ENCODE results near the gene HIBADH. TPM values are rescaled to one million over a fixed set of nuclear protein-coding genes. Genes with fewer than 3 reads are reported as not detected.

Gene HIBADH
- total and polyA plus RNA-seq, 7 experiments from 2014 or later = 8.0 to 46.2 (median 14.7) TPM

DNA sequence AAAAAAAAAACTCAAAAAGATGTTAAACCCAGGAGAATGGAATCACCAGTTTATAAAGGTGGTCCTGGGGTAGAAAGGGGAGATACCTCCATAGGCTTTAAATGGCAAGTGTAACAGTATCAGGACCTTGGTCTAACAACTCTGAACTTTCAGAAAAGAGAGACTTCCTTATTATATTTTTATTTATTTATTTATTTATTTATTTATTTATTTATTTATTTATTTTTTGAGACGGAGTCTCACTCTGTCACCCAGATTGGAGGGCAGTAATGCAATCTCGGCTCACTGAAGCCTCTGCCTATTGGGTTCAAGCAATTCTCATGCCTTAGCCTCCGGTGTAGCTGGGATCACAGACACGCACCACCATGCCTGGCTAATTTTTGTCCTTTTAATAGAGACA, 12.4 kb downstream of the HIBADH start:
- Histone ChIP-seq H3K4me3 (ENCODE audit: low read length) (no peak overlapping the region), H3K36me3 (ENCODE audit: control insufficient read depth in 2 of 3, insufficient read depth in 3 of 3, low read length in 3 of 3) (no peaks in the 10 kb centered on the region), H3K27ac (ENCODE audit: low read depth, low read length) (no peak overlapping the region), H3K4me1 (ENCODE audit: control insufficient read depth in 2 of 2, insufficient read depth in 2 of 2, low read length in 2 of 2) (no peaks in the 10 kb centered on the region), H3K9me3 (ENCODE audit: control insufficient read depth in 2 of 3, low read length in 3 of 3) (no peaks in the 10 kb centered on the region), H3K27me3 (ENCODE audit: control insufficient read depth in 2 of 2, insufficient read depth in 2 of 2, low read length in 2 of 2) (no peaks in the 10 kb centered on the region)
- intact Hi-C loops (cut with micrococcal nuclease) = no loop called here
- peaks cover 0 to 32% (median 15%) of the 10 kb centered on the region in 7 donors for H3K4me1 Mint-ChIP-seq
- H3K4me3 Mint-ChIP-seq = no peak overlapping the region
- H3K36me3 Mint-ChIP-seq = peaks cover 4 to 64% (median 26%) of the 10 kb centered on the region in 5 donors
- H3K27ac Mint-ChIP-seq = no peak overlapping the region
- DNase-seq (no peak), ATAC-seq (no peak)
- ChIA-PET POLR2A (no interaction called here), CTCF (no interaction called here)
- H3K9me3 Mint-ChIP-seq = no peaks in the 10 kb centered on the region
- H3K27me3 Mint-ChIP-seq = no peaks in the 10 kb centered on the region

DNA sequence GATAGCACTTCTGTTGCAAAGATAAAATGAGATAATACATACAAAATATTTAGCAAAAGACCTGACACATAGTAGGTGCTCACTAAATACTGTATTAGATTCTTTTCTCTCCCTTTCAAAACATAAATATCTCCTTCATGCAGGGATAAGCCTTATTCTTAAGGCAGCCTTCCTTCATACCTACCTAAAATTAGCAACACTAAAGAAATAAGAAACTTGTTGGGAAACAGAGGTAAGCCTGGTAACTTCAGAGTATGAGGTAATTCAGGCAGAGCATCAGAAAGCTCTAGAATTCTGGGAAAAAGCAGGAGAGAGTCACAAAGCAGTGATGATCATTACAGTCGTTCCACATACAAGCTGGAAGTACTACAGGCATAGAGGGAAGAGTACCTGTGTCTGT, 15.2 kb downstream of the HIBADH start:
- Mint-ChIP-seq H3K4me1 (peaks cover 0 to 33% (median 20%) of the 10 kb centered on the region in 7 donors), H3K9me3 (no peaks in the 10 kb centered on the region), H3K4me3 (no peak overlapping the region), H3K36me3 (peaks cover 4 to 58% (median 24%) of the 10 kb centered on the region in 5 donors), H3K27me3 (no peaks in the 10 kb centered on the region), H3K27ac (no peak overlapping the region)
- Histone ChIP-seq H3K27me3 (ENCODE audit: control insufficient read depth in 2 of 2, insufficient read depth in 2 of 2, low read length in 2 of 2) (no peaks in the 10 kb centered on the region), H3K4me3 (ENCODE audit: low read length) (no peak overlapping the region), H3K27ac (ENCODE audit: low read depth, low read length) (no peak overlapping the region), H3K36me3 (ENCODE audit: control insufficient read depth in 2 of 3, insufficient read depth in 3 of 3, low read length in 3 of 3) (no peaks in the 10 kb centered on the region), H3K9me3 (ENCODE audit: control insufficient read depth in 2 of 3, low read length in 3 of 3) (no peaks in the 10 kb centered on the region), H3K4me1 (ENCODE audit: control insufficient read depth in 2 of 2, insufficient read depth in 2 of 2, low read length in 2 of 2) (no peaks in the 10 kb centered on the region)
- no peak for DNase-seq
- ChIA-PET CTCF (no interaction called here), POLR2A (no interaction called here)
- ATAC-seq = no peak
- intact Hi-C loops (cut with micrococcal nuclease) = no loop called here

DNA sequence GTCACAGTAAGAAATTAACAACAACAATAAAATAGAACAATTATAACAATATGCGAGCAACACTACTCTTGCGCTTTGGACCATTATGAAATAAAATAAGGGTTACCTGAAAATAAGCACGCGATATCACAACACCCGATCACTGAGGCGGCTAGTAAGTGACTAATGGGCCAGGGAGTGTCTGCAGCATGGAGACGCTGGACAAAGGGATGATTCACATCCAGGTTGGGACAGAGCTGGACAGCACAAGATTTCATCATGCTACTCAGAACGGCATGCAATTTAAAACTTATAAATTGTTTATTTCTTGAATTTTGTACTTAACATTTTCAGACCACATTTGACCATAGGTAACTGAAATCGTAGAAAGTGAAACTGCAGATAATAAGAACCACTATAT, 15.6 kb downstream of the HIBADH start:
- peaks cover 4 to 57% (median 24%) of the 10 kb centered on the region in 5 donors for H3K36me3 Mint-ChIP-seq
- Histone ChIP-seq H3K27me3 (ENCODE audit: control insufficient read depth in 2 of 2, insufficient read depth in 2 of 2, low read length in 2 of 2) (no peaks in the 10 kb centered on the region), H3K4me1 (ENCODE audit: control insufficient read depth in 2 of 2, insufficient read depth in 2 of 2, low read length in 2 of 2) (no peaks in the 10 kb centered on the region), H3K36me3 (ENCODE audit: control insufficient read depth in 2 of 3, insufficient read depth in 3 of 3, low read length in 3 of 3) (no peaks in the 10 kb centered on the region), H3K9me3 (ENCODE audit: control insufficient read depth in 2 of 3, low read length in 3 of 3) (no peaks in the 10 kb centered on the region), H3K4me3 (ENCODE audit: low read length) (no peak overlapping the region), H3K27ac (ENCODE audit: low read depth, low read length) (no peak overlapping the region)
- no peak for ATAC-seq
- no peak for DNase-seq
- peaks cover 0 to 29% (median 18%) of the 10 kb centered on the region in 7 donors for H3K4me1 Mint-ChIP-seq
- H3K9me3 Mint-ChIP-seq = no peaks in the 10 kb centered on the region
- H3K4me3 Mint-ChIP-seq = no peak overlapping the region
- H3K27ac Mint-ChIP-seq = no peak overlapping the region
- POLR2A ChIA-PET = no interaction called here
- intact Hi-C loops (cut with micrococcal nuclease) = no loop called here
- no peaks in the 10 kb centered on the region for H3K27me3 Mint-ChIP-seq
- CTCF ChIA-PET = no interaction called here

DNA sequence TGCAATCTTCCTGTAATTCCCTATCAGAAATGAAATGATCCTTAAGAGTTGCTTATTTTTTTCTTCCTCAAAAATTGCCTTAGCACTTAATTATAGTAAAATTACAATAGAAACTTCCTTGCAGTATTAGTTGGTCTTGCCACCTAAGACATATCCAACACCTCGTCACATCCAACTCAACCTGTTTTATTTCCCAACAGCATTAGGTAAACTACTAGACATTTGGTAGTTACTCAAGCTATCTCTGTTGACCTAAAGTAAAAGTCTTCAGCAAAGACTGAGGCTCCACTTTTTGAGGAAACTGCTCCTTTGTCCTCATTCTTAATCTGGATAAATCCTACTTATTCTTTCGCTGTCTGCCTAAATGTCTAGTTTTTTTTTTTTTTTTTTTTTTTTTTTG, 20.4 kb downstream of the HIBADH start:
- no peak overlapping the region for H3K27ac Mint-ChIP-seq
- peaks cover 0 to 7% (median 0%) of the 10 kb centered on the region in 11 donors for H3K9me3 Mint-ChIP-seq
- Histone ChIP-seq H3K36me3 (ENCODE audit: control insufficient read depth in 2 of 3, insufficient read depth in 3 of 3, low read length in 3 of 3) (no peaks in the 10 kb centered on the region), H3K4me1 (ENCODE audit: control insufficient read depth in 2 of 2, insufficient read depth in 2 of 2, low read length in 2 of 2) (peaks cover 0 to 4% of the 10 kb centered on the region in 2 donors), H3K4me3 (ENCODE audit: low read length) (no peak overlapping the region), H3K27ac (ENCODE audit: low read depth, low read length) (no peak overlapping the region), H3K9me3 (ENCODE audit: control insufficient read depth in 2 of 3, low read length in 3 of 3) (no peaks in the 10 kb centered on the region), H3K27me3 (ENCODE audit: control insufficient read depth in 2 of 2, insufficient read depth in 2 of 2, low read length in 2 of 2) (no peaks in the 10 kb centered on the region)
- ATAC-seq (no peak), DNase-seq (no peak)
- ChIA-PET POLR2A (interaction anchor here (1.2 kb wide), 1 partner anchor 17 kb away, joined by 5 read pairs; no protein-coding TSS in a partner anchor), CTCF (interaction anchor here (0.8 to 1.3 kb wide), 2 partner anchors 142 to 143 kb away, joined by 4 read pairs; no protein-coding TSS in a partner anchor)
- peaks cover 7 to 41% (median 24%) of the 10 kb centered on the region in 7 donors for H3K4me1 Mint-ChIP-seq
- no peaks in the 10 kb centered on the region for H3K27me3 Mint-ChIP-seq
- intact Hi-C loops (cut with micrococcal nuclease) = no loop called here
- no peak overlapping the region for H3K4me3 Mint-ChIP-seq
- peaks cover 7 to 60% (median 28%) of the 10 kb centered on the region in 5 donors for H3K36me3 Mint-ChIP-seq

DNA sequence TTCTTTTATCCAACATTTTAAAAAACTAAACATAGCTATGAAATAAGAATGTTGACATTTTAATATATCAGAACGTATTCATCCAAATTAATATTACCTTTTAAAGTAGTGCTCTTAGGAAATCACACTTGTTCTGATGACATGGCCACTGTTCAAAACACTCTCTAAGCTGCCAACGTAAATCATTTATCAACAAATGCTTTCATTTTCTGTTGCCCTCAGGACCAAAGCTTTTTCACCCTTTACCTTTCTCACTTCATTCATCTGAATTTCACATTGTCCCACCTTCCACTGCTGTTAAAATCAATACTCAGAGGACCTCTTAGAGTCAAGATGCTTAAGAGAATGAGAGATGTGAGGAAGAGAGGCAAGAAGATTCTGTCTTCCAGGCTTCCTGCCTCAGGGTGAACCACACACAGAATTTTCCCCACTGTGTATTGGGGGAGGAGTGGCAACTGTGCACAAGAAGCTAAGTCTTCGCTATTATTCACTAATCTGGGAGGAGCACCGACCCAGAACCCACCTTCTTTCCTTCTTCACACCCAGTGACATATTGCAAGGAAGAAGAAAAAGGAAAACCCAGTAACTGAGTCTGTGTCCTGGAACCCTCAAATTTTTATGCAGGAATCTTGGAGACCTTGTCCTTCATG, 21.0 kb downstream of the HIBADH start:
- peaks cover 7 to 56% (median 24%) of the 10 kb centered on the region in 5 donors for H3K36me3 Mint-ChIP-seq

DNA sequence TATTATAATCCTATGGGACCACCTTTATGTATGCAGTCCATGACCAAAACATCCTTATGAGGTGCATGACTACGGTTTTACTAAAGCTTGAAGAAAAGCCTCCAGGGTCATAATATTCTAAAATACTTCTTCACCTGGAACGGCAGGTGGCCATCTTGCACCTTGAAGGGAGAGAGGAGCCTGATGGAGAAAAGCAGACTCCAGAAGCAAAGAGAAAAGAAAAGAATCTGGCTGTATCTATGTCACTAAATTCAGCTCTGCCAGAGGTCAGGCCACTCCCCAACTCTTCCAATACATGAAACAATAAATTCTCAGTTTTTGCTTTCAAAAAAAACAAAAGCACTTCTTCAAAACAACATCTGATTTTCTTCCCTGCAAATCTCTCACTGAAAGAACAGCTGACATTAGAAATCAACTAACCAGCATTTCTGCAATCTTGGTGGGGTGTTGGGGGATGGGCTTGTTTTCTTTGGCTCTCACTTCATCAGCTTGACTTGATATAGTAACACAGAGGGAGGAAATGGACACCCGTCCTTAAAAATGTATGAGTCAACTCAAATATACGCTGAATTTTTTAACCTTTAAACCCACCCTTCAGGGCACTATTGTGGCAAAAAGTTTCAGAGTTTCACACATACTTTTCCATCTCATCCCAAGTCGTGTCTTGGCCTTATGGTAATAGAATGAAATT, 21.7 kb downstream of the HIBADH start:
- Mint-ChIP-seq H3K9me3 (peaks cover 0 to 7% (median 0%) of the 10 kb centered on the region in 11 donors), H3K36me3 (peaks cover 7 to 61% (median 24%) of the 10 kb centered on the region in 5 donors), H3K4me1 (peaks cover 7 to 49% (median 27%) of the 10 kb centered on the region in 7 donors), H3K27ac (no peak overlapping the region), H3K4me3 (no peak overlapping the region), H3K27me3 (no peaks in the 10 kb centered on the region)
- DNase-seq (no peak), ATAC-seq (no peak)
- intact Hi-C loops (cut with micrococcal nuclease) = loop anchor here in 1 of 2 donors (2.0 kb wide), 3 partner anchors 134 to 380 kb away; no protein-coding TSS in a partner anchor
- H3K36me3 ChIP-seq (ENCODE audit: control insufficient read depth in 2 of 3, insufficient read depth in 3 of 3, low read length in 3 of 3) = no peaks in the 10 kb centered on the region
- CTCF ChIA-PET = interaction anchor here (0.8 kb wide), 1 partner anchor 144 kb away, joined by 5 read pairs; no protein-coding TSS in a partner anchor
- H3K4me1 ChIP-seq (ENCODE audit: control insufficient read depth in 2 of 2, insufficient read depth in 2 of 2, low read length in 2 of 2) = peaks cover 0 to 4% of the 10 kb centered on the region in 2 donors
- H3K4me3 ChIP-seq (ENCODE audit: low read length) = no peak overlapping the region
- POLR2A ChIA-PET = no interaction called here
- no peak overlapping the region for H3K27ac ChIP-seq (ENCODE audit: low read depth, low read length)
- no peaks in the 10 kb centered on the region for H3K27me3 ChIP-seq (ENCODE audit: control insufficient read depth in 2 of 2, insufficient read depth in 2 of 2, low read length in 2 of 2)
- H3K9me3 ChIP-seq (ENCODE audit: control insufficient read depth in 2 of 3, low read length in 3 of 3) = no peaks in the 10 kb centered on the region

More for the DNA sequence above, 21.0 kb downstream of the HIBADH start:
- Histone ChIP-seq H3K36me3 (ENCODE audit: control insufficient read depth in 2 of 3, insufficient read depth in 3 of 3, low read length in 3 of 3) (no peaks in the 10 kb centered on the region), H3K4me1 (ENCODE audit: control insufficient read depth in 2 of 2, insufficient read depth in 2 of 2, low read length in 2 of 2) (peaks cover 0 to 4% of the 10 kb centered on the region in 2 donors), H3K27me3 (ENCODE audit: control insufficient read depth in 2 of 2, insufficient read depth in 2 of 2, low read length in 2 of 2) (no peaks in the 10 kb centered on the region), H3K4me3 (ENCODE audit: low read length) (no peak overlapping the region), H3K9me3 (ENCODE audit: control insufficient read depth in 2 of 3, low read length in 3 of 3) (no peaks in the 10 kb centered on the region), H3K27ac (ENCODE audit: low read depth, low read length) (no peak overlapping the region)
- no peaks in the 10 kb centered on the region for H3K27me3 Mint-ChIP-seq
- CTCF ChIA-PET = interaction anchor here (0.8 kb wide), 2 partner anchors 143 kb away, joined by 4 to 5 read pairs; no protein-coding TSS in a partner anchor
- H3K27ac Mint-ChIP-seq = no peak overlapping the region
- H3K4me3 Mint-ChIP-seq = no peak overlapping the region
- peaks cover 7 to 46% (median 24%) of the 10 kb centered on the region in 7 donors for H3K4me1 Mint-ChIP-seq
- ATAC-seq = no peak
- peaks cover 0 to 7% (median 0%) of the 10 kb centered on the region in 11 donors for H3K9me3 Mint-ChIP-seq
- POLR2A ChIA-PET = interaction anchor here (1.2 kb wide), 1 partner anchor 18 kb away, joined by 5 read pairs; no protein-coding TSS in a partner anchor
- no peak for DNase-seq
- intact Hi-C loops (cut with micrococcal nuclease) = loop anchor here in 1 of 2 donors (2.0 kb wide), 3 partner anchors 133 to 379 kb away; no protein-coding TSS in a partner anchor
